Stimulated activated naive CD8-positive, alpha-beta T cell treated with anti-CD3 and anti-CD28 coated beads, Interleukin-15, Interleukin-2, amounts not matched to agents 100 ng/mL and 50 ng/mL, for 24 hours (primary cell): Measurements from ENCODE around the gene UGT1A10.
"Not testable (repeated sequence)": the region's sequence is repeated elsewhere in the genome, so short reads cannot be mapped to it uniquely, and the experiment has no call there.

Experiments used
- H3K27ac Mint-ChIP-seq: one replicate; pipeline ENCODE4 v1.8.0; 2021; ENCODE audit warnings: mild to moderate bottlenecking, mixed read lengths
- H3K27me3 Mint-ChIP-seq: one replicate; pipeline ENCODE4 v1.8.0; 2021; ENCODE audit warnings: mixed read lengths
- H3K36me3 Mint-ChIP-seq: one replicate; pipeline ENCODE4 v1.8.0; 2021; ENCODE audit warnings: low read depth, mixed read lengths
- H3K4me1 Mint-ChIP-seq: one replicate; pipeline ENCODE4 v1.8.0; 2021; ENCODE audit warnings: low read depth, mixed read lengths
- H3K4me3 Mint-ChIP-seq: one replicate; pipeline ENCODE4 v1.8.0; 2021; ENCODE audit warnings: mild to moderate bottlenecking, mixed read lengths
- H3K9me3 Mint-ChIP-seq: one replicate; pipeline ENCODE4 v1.8.0; 2021; ENCODE audit warnings: mixed read lengths

UGT1A10 gene

GRCh38 chr2:233636306-233636705 is at the start of gene UGT1A10:
UGT1A10 (plus strand) TSS chr2:233636448; CDS start chr2:233636523, 75 bp downstream.
- H3K4me1 Mint-ChIP-seq, H3K36me3 Mint-ChIP-seq, H3K4me3 Mint-ChIP-seq, H3K9me3 Mint-ChIP-seq, H3K27ac Mint-ChIP-seq: not testable (repeated sequence)
- H3K27me3 Mint-ChIP-seq = peaks cover 38% of the 10 kb centered on the region

- no peak overlapping the region for H3K4me3 Mint-ChIP-seq
- H3K36me3 Mint-ChIP-seq = no peaks in the 10 kb centered on the region
- peaks cover 34% of the 10 kb centered on the region for H3K27me3 Mint-ChIP-seq
- H3K4me1 Mint-ChIP-seq = peaks cover 6% of the 10 kb centered on the region
- no peaks in the 10 kb centered on the region for H3K9me3 Mint-ChIP-seq
- H3K27ac Mint-ChIP-seq = no peak overlapping the region
Observed at GRCh38 chr2:233588400-233588799, 47.8 kb upstream of the UGT1A10 start.

- peaks cover 13% of the 10 kb centered on the region for H3K27me3 Mint-ChIP-seq
- not testable (repeated sequence) for H3K4me3 Mint-ChIP-seq, H3K36me3 Mint-ChIP-seq, H3K4me1 Mint-ChIP-seq, H3K27ac Mint-ChIP-seq, H3K9me3 Mint-ChIP-seq
Observed at GRCh38 chr2:233592706-233593105, 43.5 kb upstream of the UGT1A10 start.

GRCh38 chr2:233593201-233593600 is 43.0 kb upstream of the UGT1A10 start:
- Mint-ChIP-seq H3K9me3 (no peaks in the 10 kb centered on the region), H3K27me3 (peaks cover 11% of the 10 kb centered on the region), H3K4me3 (no peak overlapping the region), H3K4me1 (no peaks in the 10 kb centered on the region), H3K36me3 (no peaks in the 10 kb centered on the region), H3K27ac (no peak overlapping the region)

GRCh38 chr2:233597522-233597921 is 38.7 kb upstream of the UGT1A10 start:
- Mint-ChIP-seq H3K4me1 (no peaks in the 10 kb centered on the region), H3K27ac (no peak overlapping the region), H3K27me3 (peaks cover 27% of the 10 kb centered on the region), H3K36me3 (no peaks in the 10 kb centered on the region), H3K9me3 (peaks cover under 1% of the 10 kb centered on the region), H3K4me3 (no peak overlapping the region)

- H3K4me3 Mint-ChIP-seq = no peak overlapping the region
- no peaks in the 10 kb centered on the region for H3K4me1 Mint-ChIP-seq
- H3K27me3 Mint-ChIP-seq = peaks cover 31% of the 10 kb centered on the region
- H3K9me3 Mint-ChIP-seq = peaks cover 6% of the 10 kb centered on the region
- H3K36me3 Mint-ChIP-seq = no peaks in the 10 kb centered on the region
- no peak overlapping the region for H3K27ac Mint-ChIP-seq
Observed at GRCh38 chr2:233598952-233599351, 37.3 kb upstream of the UGT1A10 start.

- Mint-ChIP-seq H3K27me3 (peaks cover 30% of the 10 kb centered on the region), H3K27ac (no peak overlapping the region), H3K4me1 (no peaks in the 10 kb centered on the region), H3K4me3 (no peak overlapping the region), H3K9me3 (peaks cover 6% of the 10 kb centered on the region), H3K36me3 (no peaks in the 10 kb centered on the region)
Observed at GRCh38 chr2:233600386-233600785, 35.9 kb upstream of the UGT1A10 start.

- Mint-ChIP-seq H3K4me3 (no peak overlapping the region), H3K27me3 (peaks cover 30% of the 10 kb centered on the region), H3K36me3 (no peaks in the 10 kb centered on the region), H3K27ac (no peak overlapping the region), H3K9me3 (peaks cover 6% of the 10 kb centered on the region), H3K4me1 (no peaks in the 10 kb centered on the region)
Observed at GRCh38 chr2:233602076-233602475, 34.2 kb upstream of the UGT1A10 start.

GRCh38 chr2:233603520-233603919 is 32.7 kb upstream of the UGT1A10 start:
- Mint-ChIP-seq H3K27me3 (peaks cover 30% of the 10 kb centered on the region), H3K4me1 (no peaks in the 10 kb centered on the region), H3K27ac (no peak overlapping the region), H3K4me3 (no peak overlapping the region), H3K9me3 (peaks cover 6% of the 10 kb centered on the region), H3K36me3 (no peaks in the 10 kb centered on the region)

GRCh38 chr2:233604826-233605225 is 31.4 kb upstream of the UGT1A10 start:
- Mint-ChIP-seq H3K4me1 (no peaks in the 10 kb centered on the region), H3K27me3 (peaks cover 27% of the 10 kb centered on the region), H3K4me3 (no peak overlapping the region), H3K36me3 (no peaks in the 10 kb centered on the region), H3K27ac (no peak overlapping the region), H3K9me3 (peaks cover 6% of the 10 kb centered on the region)

- Mint-ChIP-seq H3K36me3 (no peaks in the 10 kb centered on the region), H3K27me3 (peaks cover 22% of the 10 kb centered on the region), H3K27ac (no peak overlapping the region), H3K9me3 (peaks cover 11% of the 10 kb centered on the region), H3K4me1 (no peaks in the 10 kb centered on the region), H3K4me3 (no peak overlapping the region)
Observed at GRCh38 chr2:233605680-233606079, 30.6 kb upstream of the UGT1A10 start.

- Mint-ChIP-seq H3K4me1 (no peaks in the 10 kb centered on the region), H3K9me3 (peaks cover 26% of the 10 kb centered on the region), H3K27me3 (peaks cover 26% of the 10 kb centered on the region), H3K4me3 (no peak overlapping the region), H3K36me3 (no peaks in the 10 kb centered on the region), H3K27ac (no peak overlapping the region)
Observed at GRCh38 chr2:233611284-233611683, 25.0 kb upstream of the UGT1A10 start.

GRCh38 chr2:233617476-233617875 is 18.8 kb upstream of the UGT1A10 start, which contains the start of gene UGT1A8:
UGT1A8 (plus strand) TSS chr2:233617633; CDS start chr2:233617708, 75 bp downstream.
- not testable (repeated sequence) for H3K9me3 Mint-ChIP-seq, H3K27ac Mint-ChIP-seq, H3K36me3 Mint-ChIP-seq, H3K4me1 Mint-ChIP-seq, H3K4me3 Mint-ChIP-seq
- H3K27me3 Mint-ChIP-seq = peaks cover 34% of the 10 kb centered on the region

- peaks cover 2% of the 10 kb centered on the region for H3K9me3 Mint-ChIP-seq
- no peak overlapping the region for H3K4me3 Mint-ChIP-seq
- peaks cover 26% of the 10 kb centered on the region for H3K27me3 Mint-ChIP-seq
- H3K36me3 Mint-ChIP-seq = no peaks in the 10 kb centered on the region
- H3K4me1 Mint-ChIP-seq = no peaks in the 10 kb centered on the region
- no peak overlapping the region for H3K27ac Mint-ChIP-seq
Observed at GRCh38 chr2:233620204-233620603, 16.0 kb upstream of the UGT1A10 start.

- H3K36me3 Mint-ChIP-seq, H3K4me1 Mint-ChIP-seq, H3K4me3 Mint-ChIP-seq, H3K27ac Mint-ChIP-seq, H3K9me3 Mint-ChIP-seq: not testable (repeated sequence)
- peaks cover 32% of the 10 kb centered on the region for H3K27me3 Mint-ChIP-seq
Observed at GRCh38 chr2:233621863-233622262, 14.4 kb upstream of the UGT1A10 start.

- Mint-ChIP-seq H3K9me3 (peaks cover 16% of the 10 kb centered on the region), H3K4me3 (no peak overlapping the region), H3K36me3 (no peaks in the 10 kb centered on the region), H3K27ac (no peak overlapping the region), H3K4me1 (no peaks in the 10 kb centered on the region), H3K27me3 (peaks cover 47% of the 10 kb centered on the region)
Observed at GRCh38 chr2:233627331-233628025, 8.8 kb upstream of the UGT1A10 start.
